A673 (cell line): Measurements from ENCODE around the gene DOCK8. TPM values are rescaled to one million over a fixed set of nuclear protein-coding genes. Genes with fewer than 3 reads are reported as not detected.

Experiments
- BruUV-seq: library from RNA; stranded (reverse); fragments of 400-500 nt; replicated peaks from 2 replicates; lab custom pipeline; 2021; lab: Mats Ljungman, UMichigan
- CTCF ChIA-PET: fragments of 300-600 bp; sonication (Branson Sonifier 250); formaldehyde crosslinking; loops from one replicate; lab custom pipeline; 2022; ENCODE audit warnings: antibody characterized with exemption; lab: Charles Lee
- POLR2A ChIA-PET: fragments of 300-600 bp; sonication (Branson Sonifier 250); formaldehyde crosslinking; loops from one replicate; lab custom pipeline; 2022; ENCODE audit warnings: antibody characterized with exemption; ENCODE audit not compliant: low non-redundant PET; lab: Charles Lee
- DNase-seq: peaks from one replicate; pipeline ENCODE4 v3.0.0-alpha.2; 2015; ENCODE audit warnings: low spot score
- H3K27ac ChIP-seq: fragments of 200-600 bp; sonication (generic); 2 replicates; pipeline ENCODE4 v1.5.1; 2016; ENCODE audit warnings: mixed run types, low read depth, mild to moderate bottlenecking, mixed read lengths, antibody characterized with exemption, low read length; ENCODE audit not compliant: poor library complexity, severe bottlenecking
- H3K27me3 ChIP-seq: fragments of 200-600 bp; sonication (generic); replicated peaks from 2 replicates; pipeline ENCODE4 v1.6.1; 2017; ENCODE audit warnings: mixed run types, low read depth, mild to moderate bottlenecking, mixed read lengths, antibody characterized with exemption, low read length; ENCODE audit not compliant: insufficient read depth, poor library complexity
- H3K36me3 ChIP-seq: fragments of 200-600 bp; sonication (generic); 2 replicates; pipeline ENCODE4 v1.6.1; 2016; ENCODE audit warnings: mixed run types, mild to moderate bottlenecking, mixed read lengths, antibody characterized with exemption, low read length; ENCODE audit not compliant: insufficient read depth, poor library complexity, severe bottlenecking
- H3K4me1 ChIP-seq: fragments of 200-600 bp; sonication (generic); 2 replicates; pipeline ENCODE4 v1.6.1; 2017; ENCODE audit warnings: mixed run types, mild to moderate bottlenecking, mixed read lengths, antibody characterized with exemption, low read length; ENCODE audit not compliant: insufficient read depth, poor library complexity, severe bottlenecking
- H3K4me3 ChIP-seq: fragments of 200-600 bp; sonication (generic); 2 replicates; pipeline ENCODE4 v1.5.1; 2016; ENCODE audit warnings: low read depth, mixed run types, mild to moderate bottlenecking, mixed read lengths, low read length; ENCODE audit not compliant: poor library complexity, severe bottlenecking
- H3K9me3 ChIP-seq: fragments of 200-600 bp; sonication (generic); 2 replicates; pipeline ENCODE4 v1.6.1; 2016; ENCODE audit warnings: mixed run types, low read depth, mild to moderate bottlenecking, mixed read lengths, antibody characterized with exemption, low read length; ENCODE audit not compliant: poor library complexity, severe bottlenecking
- CTCF ChIP-seq: fragments of 300-800, 200-600 bp; sonication (generic); conservative IDR thresholded peaks from 2 replicates; pipeline ENCODE4 v1.5.1; 2017; ENCODE audit warnings: low read depth, mild to moderate bottlenecking, antibody characterized with exemption, low read length, moderate library complexity, mixed read lengths
- EZH2 ChIP-seq: fragments of 200-600 bp; sonication (generic); IDR thresholded peaks from 2 replicates; pipeline ENCODE4 v1.6.1; 2017; ENCODE audit warnings: borderline replicate concordance, low read depth, mild to moderate bottlenecking, mixed read lengths, antibody characterized with exemption, low read length; ENCODE audit not compliant: poor library complexity, severe bottlenecking
- intact Hi-C: fragments of 100-400 bp; cut with micrococcal nuclease; formaldehyde crosslinking; loops from one replicate; pipeline ENCODE4 v1.10.0; 2022; ENCODE audit not compliant: unreplicated experiment
- total RNA-seq: library from RNA; stranded (reverse); gene quantifications from 2 replicates; pipeline ENCODE4 v1.2.3, GENCODE V29; 2021

Gene DOCK8
- total RNA-seq, 1 experiment from 2014 or later: not detected

GRCh38 chr9:363274-363612, 148.6 kb downstream of the DOCK8 start:
- no peaks in the 10 kb centered on the region for H3K4me1 ChIP-seq
- no peak overlapping the region for H3K4me3 ChIP-seq

GRCh38 chr9:365436-365835, 150.8 kb downstream of the DOCK8 start:
- intact Hi-C loops: no loop called here
- Histone ChIP-seq H3K9me3 (no peaks in the 10 kb centered on the region), H3K4me1 (no peaks in the 10 kb centered on the region), H3K36me3 (no peaks in the 10 kb centered on the region), H3K27ac (no peak overlapping the region), H3K4me3 (no peak overlapping the region), H3K27me3 (peaks cover 45% of the 10 kb centered on the region)
- POLR2A ChIA-PET: interaction anchor here (0.7 kb wide), 1 partner anchor 51 kb away, joined by 8 read pairs; no protein-coding TSS in a partner anchor
- BruUV-seq: no TSS peak
- no peak for TF ChIP-seq CTCF
- no peak for TF ChIP-seq EZH2
- CTCF ChIA-PET: no interaction called here
- no peak for DNase-seq

More at GRCh38 chr9:363274-363612, 148.6 kb downstream of the DOCK8 start:
- Histone ChIP-seq H3K27me3 (peaks cover 61% of the 10 kb centered on the region), H3K27ac (no peak overlapping the region), H3K9me3 (no peaks in the 10 kb centered on the region), H3K36me3 (no peaks in the 10 kb centered on the region)
- no peak for DNase-seq
- ChIA-PET CTCF (no interaction called here), POLR2A (no interaction called here)
- intact Hi-C loops: no loop called here
- BruUV-seq: no TSS peak
- no peak for TF ChIP-seq EZH2

GRCh38 chr9:366620-367019, 152.0 kb downstream of the DOCK8 start:
- TF ChIP-seq CTCF (no peak), EZH2 (no peak)
- Histone ChIP-seq H3K9me3 (no peaks in the 10 kb centered on the region), H3K4me3 (no peak overlapping the region), H3K27me3 (peaks cover 41% of the 10 kb centered on the region), H3K36me3 (no peaks in the 10 kb centered on the region), H3K4me1 (no peaks in the 10 kb centered on the region), H3K27ac (no peak overlapping the region)
- no peak for DNase-seq
- ChIA-PET CTCF (no interaction called here), POLR2A (no interaction called here)
- intact Hi-C loops: no loop called here
- no TSS peak for BruUV-seq

- H3K9me3 ChIP-seq: no peaks in the 10 kb centered on the region
- ChIA-PET POLR2A (no interaction called here), CTCF (no interaction called here)
- intact Hi-C loops: no loop called here
- peaks cover 46% of the 10 kb centered on the region for H3K27me3 ChIP-seq
- no peak for DNase-seq
- BruUV-seq: no TSS peak
- no peaks in the 10 kb centered on the region for H3K4me1 ChIP-seq
- H3K27ac ChIP-seq: no peak overlapping the region
- TF ChIP-seq EZH2 (no peak), CTCF (no peak)
- H3K36me3 ChIP-seq: no peaks in the 10 kb centered on the region
- H3K4me3 ChIP-seq: no peak overlapping the region
These were observed 155.4 kb downstream of the DOCK8 start for GRCh38 chr9:370086-370485.
